ENCODE measurements around the gene OR4M1.
"Not testable (repeated sequence)": the region's sequence is repeated elsewhere in the genome, so short reads cannot be mapped to it uniquely, and the experiment has no call there.

The OR4M1 gene

DNA sequence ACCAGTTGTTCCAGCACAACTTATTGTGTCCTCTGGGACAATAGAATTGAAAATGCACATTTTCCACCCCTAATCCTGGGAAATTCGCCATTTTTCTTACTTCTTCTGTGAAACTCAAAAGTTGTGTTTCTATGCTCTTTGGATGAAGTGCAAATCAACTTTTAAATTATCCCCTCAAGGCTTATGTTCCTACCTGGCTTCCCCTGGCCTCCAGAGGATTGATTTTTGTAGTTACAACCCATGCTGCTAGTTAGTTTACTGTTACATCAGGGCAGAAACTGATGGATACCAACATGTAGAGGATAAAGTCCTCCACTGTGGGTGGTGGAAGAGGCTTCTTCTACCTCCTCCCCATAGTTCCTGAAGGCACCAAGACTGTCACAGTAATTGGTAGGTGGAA lies at the start of gene OR4M1:
Gene OR4M1, plus strand, starts transcription at position 301 of the 400 bp plus-strand sequence. CDS start 6,819 bp downstream, outside the sequence.
- not testable (repeated sequence) for FAIRE-seq

DNA sequence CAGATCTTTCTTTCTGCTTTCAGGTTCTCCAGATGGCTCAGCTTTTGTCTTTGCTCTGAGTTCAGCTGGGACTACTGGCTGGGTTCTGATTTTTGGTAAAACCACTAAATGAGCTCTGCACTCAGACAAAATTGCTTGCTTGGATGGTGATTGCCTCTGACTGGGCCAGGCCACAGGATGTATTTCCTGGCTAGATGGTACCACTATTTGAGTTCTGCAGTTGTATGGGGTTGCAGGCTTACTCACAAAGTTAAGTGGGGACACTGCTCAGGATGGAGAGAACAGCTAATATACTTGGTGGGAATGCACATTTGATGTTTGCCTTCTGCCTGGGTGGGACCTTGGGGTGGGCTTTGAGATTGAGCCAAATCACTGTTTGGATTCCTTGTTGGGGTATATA lies 43.9 kb upstream of the OR4M1 start:
- no peak for FAIRE-seq

- FAIRE-seq, result no peak
These were observed 43.5 kb upstream of the OR4M1 start for GRCh38 chr14:19729763-19730162.

GRCh38 chr14:19733893-19734292 lies 39.4 kb upstream of the OR4M1 start:
- not testable (repeated sequence) for FAIRE-seq

- no peak for FAIRE-seq
These were observed 30.0 kb upstream of the OR4M1 start, which contains the start of gene OR4Q3 for GRCh38 chr14:19743256-19743655. TSS of gene OR4Q3 (plus strand) at chr14:19743571.

GRCh38 chr14:19752316-19752715 lies 21.0 kb upstream of the OR4M1 start:
- not testable (repeated sequence) for FAIRE-seq

DNA sequence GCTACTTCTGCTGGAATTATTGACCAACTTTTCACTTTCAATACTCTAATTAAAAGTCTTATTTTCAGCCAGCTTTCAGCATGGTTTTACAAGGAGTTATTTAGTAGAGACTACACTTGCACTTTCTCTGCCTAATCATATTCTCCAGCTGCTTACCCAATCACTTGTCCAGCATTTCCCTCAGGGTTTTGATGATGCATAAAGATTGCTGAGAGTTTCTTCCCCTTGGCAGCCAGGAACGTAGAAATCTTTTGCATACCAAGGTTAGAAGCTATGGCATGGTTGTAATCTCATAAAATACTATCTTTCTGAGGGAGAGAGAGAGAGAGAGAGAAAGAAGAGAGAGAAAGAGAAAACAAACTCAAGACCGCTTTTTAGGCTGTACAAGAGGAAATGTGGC lies 19.1 kb upstream of the OR4M1 start:
- no peak for FAIRE-seq

DNA sequence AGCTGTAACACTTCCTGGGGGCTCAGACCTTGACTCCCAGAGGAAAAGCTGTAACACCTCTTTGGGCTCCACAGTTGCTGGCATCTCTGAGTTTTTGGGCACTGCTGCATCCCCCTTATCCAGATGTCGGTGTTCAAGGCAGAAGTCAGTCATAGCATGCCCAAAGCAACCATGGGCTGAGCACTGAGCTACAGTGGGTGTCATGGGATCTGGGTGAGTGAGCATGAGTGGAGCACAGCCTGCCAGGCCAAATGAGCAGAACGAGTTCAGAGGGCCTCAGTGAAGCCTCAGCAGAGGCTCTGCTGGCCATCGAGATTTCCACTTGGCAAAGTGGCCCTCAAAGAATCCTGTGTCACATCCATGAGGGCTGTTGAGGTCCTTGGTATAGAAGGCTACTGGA lies 1.8 kb upstream of the OR4M1 start:
- not testable (repeated sequence) for FAIRE-seq

GRCh38 chr14:19771895-19772430 lies 1.3 kb upstream of the OR4M1 start:
- no peak for FAIRE-seq

DNA sequence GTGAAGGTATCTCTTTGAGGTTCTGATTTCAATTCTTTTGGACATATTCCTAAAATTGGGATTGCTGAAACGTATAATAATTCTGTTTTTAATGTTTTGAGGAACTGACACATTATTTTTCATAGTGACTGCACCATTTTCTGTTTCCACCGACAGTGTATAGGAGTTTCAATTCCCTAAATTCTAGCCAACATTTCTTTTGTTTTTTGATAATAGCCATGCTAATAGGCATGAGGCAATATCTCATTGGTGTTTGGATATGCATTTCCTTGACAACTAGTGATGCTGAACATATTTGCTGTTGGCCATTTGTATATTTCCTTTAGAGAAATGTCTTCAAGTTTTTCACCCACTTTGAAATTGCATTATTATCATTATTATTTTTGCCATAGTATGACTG lies 850 bp upstream of the OR4M1 start:
- not testable (repeated sequence) for FAIRE-seq

DNA sequence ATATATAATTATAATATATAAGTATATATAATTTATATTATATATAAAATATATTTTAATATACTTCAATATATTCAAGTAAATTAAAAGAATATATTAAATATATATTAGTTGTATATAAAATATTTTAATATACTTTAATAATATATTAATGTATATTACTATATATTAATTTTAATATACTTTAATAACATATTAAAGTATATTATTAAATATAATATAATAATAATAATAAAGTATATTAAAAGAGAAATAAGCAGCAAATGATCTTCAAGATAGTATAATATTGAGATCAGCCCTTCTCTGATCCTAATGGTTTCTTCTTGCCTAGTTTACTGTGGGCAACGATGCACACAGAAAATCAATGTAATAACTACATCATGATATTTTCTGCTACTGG lies 2.3 kb downstream of the OR4M1 start:
- FAIRE-seq, result peak; percentile 100

DNA sequence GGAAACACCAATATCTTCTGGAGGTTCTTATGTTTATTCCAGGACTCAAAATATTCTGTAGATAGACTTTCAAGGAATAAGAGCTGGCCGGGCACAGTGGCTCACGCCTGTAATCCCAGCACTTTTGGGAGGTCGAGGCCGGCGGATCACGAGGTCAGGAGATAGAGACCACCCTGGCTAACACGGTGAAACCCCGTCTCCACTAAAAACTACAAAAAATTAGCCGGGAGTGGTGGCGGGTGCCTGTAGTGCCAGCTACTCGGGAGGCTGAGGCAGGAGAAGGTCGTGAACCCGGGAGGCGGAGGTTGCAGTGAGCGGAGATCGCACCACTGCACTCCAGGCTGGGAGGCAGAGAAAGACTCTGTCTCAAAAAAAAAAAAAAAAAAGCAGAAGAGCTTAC lies 12.5 kb downstream of the OR4M1 start:
- not testable (repeated sequence) for FAIRE-seq

DNA sequence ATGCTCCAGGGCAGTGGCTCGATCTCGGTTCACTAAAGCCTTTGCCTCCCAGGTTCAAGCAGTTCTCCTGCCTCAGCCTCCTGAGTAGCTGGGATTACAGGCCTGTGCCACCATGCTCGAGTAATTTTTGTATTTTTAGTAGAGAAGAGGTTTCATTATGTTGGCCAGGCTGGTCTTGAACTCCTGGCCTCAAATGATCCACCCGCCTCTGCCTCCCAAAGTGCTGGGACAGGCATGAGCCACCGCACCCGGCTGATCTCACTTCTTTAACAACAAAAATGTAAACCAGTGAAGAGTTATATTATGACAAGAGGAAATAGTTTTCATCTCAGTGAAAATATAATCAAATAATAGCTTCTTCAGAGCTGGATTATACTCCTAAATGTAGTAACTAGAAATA lies 14.0 kb downstream of the OR4M1 start:
- not testable (repeated sequence) for FAIRE-seq

GRCh38 chr14:19788150-19788549 lies 14.8 kb downstream of the OR4M1 start:
- not testable (repeated sequence) for FAIRE-seq

DNA sequence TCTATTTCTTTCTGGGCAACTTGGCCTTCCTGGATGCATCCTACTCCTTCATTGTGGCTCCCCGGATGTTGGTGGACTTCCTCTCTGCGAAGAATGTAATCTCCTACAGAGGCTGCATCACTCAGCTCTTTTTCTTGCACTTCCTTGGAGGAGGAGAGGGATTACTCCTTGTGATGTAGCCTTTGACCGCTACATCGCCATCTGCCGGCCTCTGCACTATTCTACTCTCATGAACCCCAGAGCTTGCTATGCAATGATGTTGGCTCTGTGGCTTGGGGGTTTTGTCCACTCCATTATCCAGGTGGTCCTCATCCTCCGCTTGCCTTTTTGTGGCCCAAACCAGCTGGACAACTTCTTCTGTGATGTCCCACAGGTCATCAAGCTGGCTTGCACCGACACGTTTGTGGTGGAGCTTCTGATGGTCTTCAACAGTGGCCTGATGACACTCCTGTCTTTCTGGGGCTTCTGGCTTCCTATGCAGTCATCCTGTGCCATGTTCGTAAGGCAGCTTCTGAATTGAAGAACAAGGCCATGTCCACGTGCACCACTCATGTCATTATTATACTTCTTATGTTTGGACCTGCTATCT lies 23.3 kb downstream of the OR4M1 start:
- not testable (repeated sequence) for FAIRE-seq

DNA sequence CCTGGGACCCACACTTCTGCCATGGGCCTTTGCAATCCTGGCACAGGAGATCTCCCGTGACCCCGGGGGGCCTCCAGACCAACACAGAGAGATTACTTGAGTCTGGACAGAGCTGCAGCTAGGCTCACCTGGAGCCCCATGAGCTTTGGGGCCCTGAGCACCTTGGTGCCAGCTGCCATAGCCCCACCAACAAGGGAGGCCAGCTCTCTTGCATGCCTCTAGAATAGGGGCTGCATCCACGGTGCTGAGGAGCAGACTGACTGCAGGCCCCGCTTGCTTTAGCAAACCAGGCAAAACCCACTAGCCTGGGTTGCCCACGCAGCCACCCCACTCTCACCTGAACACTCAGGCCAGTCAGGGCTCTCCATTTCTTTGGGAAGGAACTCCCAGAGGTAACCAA lies 26.6 kb downstream of the OR4M1 start:
- no peak for FAIRE-seq

DNA sequence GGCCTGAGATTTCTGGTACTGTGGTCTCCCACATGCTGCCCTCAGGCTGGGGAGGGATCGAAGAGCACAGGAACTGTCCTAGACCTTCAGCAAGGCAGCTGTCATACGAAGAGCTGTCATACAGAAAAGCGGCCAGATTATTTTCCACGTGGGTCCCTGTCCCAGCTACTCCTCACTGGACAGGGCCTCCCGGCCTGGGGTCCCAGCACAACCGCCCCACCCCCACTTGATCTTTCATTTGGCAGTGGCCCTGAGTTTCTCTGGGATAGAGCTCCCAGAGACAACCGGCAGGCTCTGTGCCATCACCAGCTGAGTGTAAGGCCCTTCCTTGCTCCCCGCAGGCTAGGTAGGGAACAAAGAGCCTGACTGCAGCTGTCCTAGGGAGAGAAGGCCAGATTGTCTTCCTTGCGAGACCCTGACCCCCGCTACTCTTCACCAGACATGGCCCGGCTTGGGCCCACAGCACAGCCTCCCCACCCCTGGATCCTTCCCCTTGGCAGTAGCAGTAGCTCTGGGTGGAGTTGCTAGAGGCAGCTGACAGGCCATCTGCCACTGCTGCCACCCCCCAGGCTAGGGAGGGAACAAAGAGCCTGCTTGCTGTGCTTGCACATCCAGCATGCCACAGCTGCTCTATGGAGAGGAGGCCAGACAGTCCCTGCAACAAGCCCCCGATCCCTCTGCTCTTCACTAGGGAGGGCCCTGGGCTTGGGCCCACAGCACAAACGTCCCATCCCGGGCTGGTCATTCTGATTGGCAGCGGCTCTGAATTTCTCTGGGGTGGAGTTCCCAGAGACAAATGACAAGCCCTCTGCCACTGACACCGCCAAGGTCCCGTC lies 27.2 kb downstream of the OR4M1 start:
- no peak for FAIRE-seq

- no peak for FAIRE-seq
These were observed 27.8 kb downstream of the OR4M1 start for GRCh38 chr14:19801118-19801464.

- not testable (repeated sequence) for FAIRE-seq
These were observed 30.2 kb downstream of the OR4M1 start, which contains the start of gene OR4N2 for GRCh38 chr14:19803470-19803869. TSS of gene OR4N2 (plus strand) at chr14:19803770. CDS start at chr14:19827449, 23,679 bp downstream.

DNA sequence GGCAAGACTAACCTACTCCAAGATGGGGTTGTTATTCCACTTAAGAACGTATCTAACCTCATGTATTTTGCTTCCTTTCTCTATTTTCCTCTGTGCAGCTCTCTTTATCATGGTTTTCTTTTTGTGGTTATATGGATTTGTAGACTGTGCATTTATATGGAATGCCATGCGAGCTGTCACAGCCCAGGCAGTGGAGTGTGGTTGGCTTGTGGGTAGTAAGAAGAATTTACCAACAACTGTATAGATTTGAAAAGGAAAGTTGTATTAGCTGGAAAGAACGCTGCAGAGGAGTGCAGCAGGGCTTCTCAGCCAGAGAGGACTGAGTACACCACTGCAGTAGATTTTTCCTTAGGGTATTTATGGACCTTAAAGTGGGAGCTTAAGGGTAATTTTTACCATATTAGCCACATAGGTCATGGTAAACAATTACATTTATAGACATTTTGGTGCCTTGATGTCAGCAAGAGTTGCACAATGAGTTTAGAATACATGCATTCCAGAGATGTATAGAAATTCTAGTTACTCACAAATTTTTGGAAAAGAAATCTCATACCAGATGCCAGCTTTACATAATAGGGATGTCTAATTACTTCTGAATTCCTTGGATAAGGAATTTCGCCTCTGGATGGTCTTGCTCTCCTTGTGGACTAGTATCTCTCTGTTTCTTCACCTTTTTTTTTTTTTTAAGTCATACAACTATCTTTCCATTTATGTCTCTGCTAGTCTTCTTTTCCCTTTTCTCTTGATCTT lies 40.0 kb downstream of the OR4M1 start:
- not testable (repeated sequence) for FAIRE-seq

DNA sequence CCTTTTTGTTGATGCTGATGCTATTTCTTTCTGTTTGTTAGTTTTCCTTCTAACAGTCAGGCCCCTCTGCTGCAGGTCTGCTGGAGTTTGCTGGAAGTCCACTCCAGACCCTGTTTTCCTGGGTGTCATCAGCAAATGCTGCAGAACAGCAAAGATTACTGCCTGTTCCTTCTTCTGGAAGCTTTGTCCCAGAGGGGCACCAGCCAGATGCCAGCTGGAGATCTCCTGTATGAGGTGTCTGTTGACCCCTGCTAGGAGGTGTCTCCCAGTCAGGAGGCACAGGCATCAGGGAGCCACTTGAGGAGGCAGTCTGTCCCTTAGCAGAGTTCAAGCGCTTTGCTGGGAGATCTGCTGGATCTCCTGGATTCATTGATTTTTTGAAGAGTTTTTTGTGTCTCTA lies 46.6 kb downstream of the OR4M1 start:
- not testable (repeated sequence) for FAIRE-seq

- FAIRE-seq, result not testable (repeated sequence)
These were observed 47.7 kb downstream of the OR4M1 start for GRCh38 chr14:19821016-19821415.

GRCh38 chr14:19823178-19823577 lies 49.9 kb downstream of the OR4M1 start:
- FAIRE-seq, result no peak
